Transverse colon (tissue), 4 donors: Measurements from ENCODE around the gene TMBIM6. TPM values are rescaled to one million over a fixed set of nuclear protein-coding genes. Genes with fewer than 3 reads are reported as not detected.
A peak's percentile ranks its signal among the peaks of the same experiment; 100 is the strongest.
"Not testable (repeated sequence)": the region's sequence is repeated elsewhere in the genome, so short reads cannot be mapped to it uniquely, and the experiment has no call there.

ENCODE experiments used
- DNase-seq: peaks from one replicate; pipeline ENCODE4 v3.0.0-alpha.2; 2019
- H3K27ac ChIP-seq, 4 donors: fragments of 200-600 bp; sonication (generic); 2 replicates each; pipeline ENCODE4 v1.5.1; 2016 to 2018; ENCODE audit warnings: inconsistent platforms in 4 of 4
- H3K27me3 ChIP-seq: fragments of 200-600 bp; sonication (generic); 2 replicates; pipeline ENCODE4 v1.5.1; 2017; ENCODE audit warnings: inconsistent platforms
- H3K36me3 ChIP-seq, 4 donors: fragments of 200-600 bp; sonication (generic); 2 replicates each; pipeline ENCODE4 v1.5.1; 2017 to 2019; ENCODE audit warnings: inconsistent platforms in 4 of 4
- H3K4me1 ChIP-seq, 4 donors: fragments of 200-600 bp; sonication (generic); 2 replicates each; pipeline ENCODE4 v1.5.1; 2017 to 2020; ENCODE audit warnings: inconsistent platforms in 4 of 4
- H3K4me3 ChIP-seq, 4 donors: fragments of 200-600 bp; sonication (generic); 1 replicate in 1 of 4; 2 replicates in 3 of 4; pipeline versions ENCODE4 v1.5.1 to v1.6.1; 2017 to 2019; ENCODE audit warnings: inconsistent platforms in 4 of 4
- H3K9me3 ChIP-seq, 2 donors: fragments of 200-600 bp; sonication (generic); 2 replicates each; pipeline ENCODE4 v1.5.1; 2017 to 2019; ENCODE audit warnings: inconsistent platforms in 2 of 2
- EP300 ChIP-seq: sonication (generic); formaldehyde crosslinking; IDR thresholded peaks from one replicate; pipeline ENCODE4 v1.6.1; 2017; ENCODE audit warnings: antibody characterized with exemption, low read depth
- POLR2A ChIP-seq: fragments of 450-650 bp; IDR thresholded peaks from one replicate; pipeline ENCODE4 v1.6.1; 2016; ENCODE audit warnings: antibody characterized with exemption, mild to moderate bottlenecking, moderate library complexity
- POLR2AphosphoS5 ChIP-seq, 3 donors: sonication (generic); formaldehyde crosslinking; IDR thresholded peaks; one replicate each; pipeline ENCODE4 v1.6.1; 2016; ENCODE audit warnings: antibody characterized with exemption in 3 of 3
- WGBS, 2 donors: methylation state at CpG; one replicate each; pipeline ENCODE4 v1.1.5; 2018; ENCODE audit warnings: low coverage in 1 of 2; 5-methylcytosine and 5-hydroxymethylcytosine counted together
- in situ Hi-C, 4 donors: fragments of 200-750 bp; cut with MboI; loops; one replicate each; pipeline versions ENCODE4 v1.15.0 to v1.15.1; 2017; ENCODE audit warnings: low sequenced_read_pairs in 3 of 4, low pct_ligation_motif_present in 1 of 4, low pct_unique_long_range_greater_than_20kb in 1 of 4
- intact Hi-C: fragments of 100-400 bp; cut with DNase I; formaldehyde crosslinking; loops from one replicate; pipeline ENCODE4 v1.15.1; 2023; ENCODE audit warnings: low total_unique reads
- total RNA-seq, 4 donors: library from RNA; depleted of rRNA; stranded (reverse); fragments of >200 nt; gene quantifications; one replicate each; pipeline ENCODE4 v1.1.0, GENCODE V29; 2016
- TF ChIP-seq, protein P1 (sequence below), 5 experiments: fragments of 200-600 bp in 3 of 5; fragments of 450-650 bp in 2 of 5; sonication (generic) in 3 of 5; IDR thresholded peaks; 1 replicate in 2 of 5; 2 replicates in 3 of 5; pipeline ENCODE4 v1.5.1; 2016 to 2017; ENCODE audit warnings: antibody characterized with exemption in 5 of 5, inconsistent platforms in 3 of 5, mild to moderate bottlenecking in 2 of 5, moderate library complexity in 1 of 5

The TMBIM6 gene
- total RNA-seq, 4 donors from 2014 or later = 234 to 709 (median 558) TPM

DNA sequence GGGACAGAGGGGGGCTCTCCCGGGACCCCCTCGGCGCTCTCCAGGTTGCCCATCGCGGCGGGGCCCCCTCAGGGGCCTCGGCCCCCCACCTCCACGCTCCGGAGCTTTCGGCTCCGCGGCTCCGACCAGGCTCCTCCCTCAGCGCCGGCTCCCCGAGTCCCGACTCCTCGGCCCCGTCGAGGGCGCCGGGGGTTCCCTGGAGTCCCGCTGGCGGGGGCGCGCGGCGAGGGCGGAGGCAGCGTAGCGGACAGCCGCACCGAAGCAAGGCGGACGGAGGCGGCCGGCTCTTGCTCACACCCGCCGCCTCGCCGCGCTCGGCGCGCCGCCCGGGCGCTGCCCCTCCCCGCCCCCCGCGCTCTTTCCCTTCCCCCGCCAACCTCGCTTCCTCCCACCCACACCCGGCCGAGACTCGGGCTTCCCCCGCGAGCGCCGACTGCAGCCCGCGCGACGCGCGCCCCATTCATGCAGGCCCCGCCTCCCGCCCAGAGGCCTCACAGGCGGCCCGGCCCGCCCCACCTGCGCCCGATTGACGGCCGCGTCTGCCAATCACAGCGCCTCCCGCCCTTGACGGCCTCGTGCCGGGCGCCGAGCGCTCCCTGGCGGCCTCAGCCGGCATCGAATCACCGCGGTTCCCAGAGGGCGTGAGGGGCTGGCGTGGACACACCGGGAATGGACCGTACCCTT, 34.1 kb upstream of the TMBIM6 start, which contains the start of gene FMNL3:
Gene FMNL3 (minus strand): TSS at position 278 of the 684 bp plus-strand sequence. CDS start 225 bp downstream, at position 53.
- peaks cover 0 to 40% (median 15%) of the 10 kb centered on the region in 4 donors for H3K4me1 ChIP-seq
- no peaks in the 10 kb centered on the region for H3K36me3 ChIP-seq
- DNase-seq = peak; percentile 98
- intact Hi-C loops (loop anchor here (2.0 kb wide), 2 partner anchors 34 to 62 kb away; no protein-coding TSS in a partner anchor), in situ Hi-C loops (loop anchor here (5.0 kb wide), 2 partner anchors 55 to 65 kb away; no protein-coding TSS in a partner anchor)
- peak within 1 kb of the TSS; percentile 78 to 83 (median 79) for H3K4me3 ChIP-seq
- H3K27me3 ChIP-seq = peaks cover 35% of the 10 kb centered on the region
- 1% methylated on average over 37 of the region's 93 CpGs; no CpG with 5 or more reads in 1 of the 2 donors for WGBS, 2 donors
- TF ChIP-seq POLR2AphosphoS5 (IDR thresholded peaks at IDR 0.05) (peak in 2 of 3 donors; percentile 22 to 57), EP300 (no peak)
- TF ChIP-seq, protein P1, sequence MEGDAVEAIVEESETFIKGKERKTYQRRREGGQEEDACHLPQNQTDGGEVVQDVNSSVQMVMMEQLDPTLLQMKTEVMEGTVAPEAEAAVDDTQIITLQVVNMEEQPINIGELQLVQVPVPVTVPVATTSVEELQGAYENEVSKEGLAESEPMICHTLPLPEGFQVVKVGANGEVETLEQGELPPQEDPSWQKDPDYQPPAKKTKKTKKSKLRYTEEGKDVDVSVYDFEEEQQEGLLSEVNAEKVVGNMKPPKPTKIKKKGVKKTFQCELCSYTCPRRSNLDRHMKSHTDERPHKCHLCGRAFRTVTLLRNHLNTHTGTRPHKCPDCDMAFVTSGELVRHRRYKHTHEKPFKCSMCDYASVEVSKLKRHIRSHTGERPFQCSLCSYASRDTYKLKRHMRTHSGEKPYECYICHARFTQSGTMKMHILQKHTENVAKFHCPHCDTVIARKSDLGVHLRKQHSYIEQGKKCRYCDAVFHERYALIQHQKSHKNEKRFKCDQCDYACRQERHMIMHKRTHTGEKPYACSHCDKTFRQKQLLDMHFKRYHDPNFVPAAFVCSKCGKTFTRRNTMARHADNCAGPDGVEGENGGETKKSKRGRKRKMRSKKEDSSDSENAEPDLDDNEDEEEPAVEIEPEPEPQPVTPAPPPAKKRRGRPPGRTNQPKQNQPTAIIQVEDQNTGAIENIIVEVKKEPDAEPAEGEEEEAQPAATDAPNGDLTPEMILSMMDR (IDR thresholded peaks at IDR 0.05) = peak; percentile 87 to 99 (median 95)
- H3K9me3 ChIP-seq = no peaks in the 10 kb centered on the region
- peak within 1 kb of the TSS; percentile 86 to 94 (median 92) for H3K27ac ChIP-seq

DNA sequence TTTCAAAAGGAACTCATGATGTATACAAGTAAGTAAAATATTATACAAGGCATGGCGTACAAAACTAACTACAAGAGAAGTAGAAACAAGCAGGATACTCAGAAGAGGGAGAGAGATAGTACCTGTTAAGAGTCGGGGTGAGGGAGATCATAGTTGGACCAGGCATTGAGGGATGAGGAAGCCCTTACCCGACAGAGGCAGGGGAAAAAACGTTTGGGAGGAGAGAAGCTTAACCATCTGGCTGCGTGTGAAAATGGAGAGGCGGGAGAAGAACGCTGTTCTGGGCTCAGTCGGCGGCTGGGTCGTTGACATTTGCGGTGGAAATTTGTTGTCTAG, 33.6 kb upstream of the TMBIM6 start:
- no peaks in the 10 kb centered on the region for H3K9me3 ChIP-seq
- intact Hi-C loops (loop anchor here (2.0 kb wide), 2 partner anchors 35 to 63 kb away; no protein-coding TSS in a partner anchor), in situ Hi-C loops (loop anchor here (5.0 kb wide), 2 partner anchors 55 to 65 kb away; no protein-coding TSS in a partner anchor)
- WGBS, 2 donors = 47 to 50% methylated on average over 6 to 11 of the region's 11 CpGs
- TF ChIP-seq POLR2AphosphoS5 (IDR thresholded peaks at IDR 0.05) = no peak
- TF ChIP-seq EP300 = no peak
- TF ChIP-seq, protein P1 (IDR thresholded peaks at IDR 0.05) = peak in 1 of 5 experiments; percentile 25
- TF ChIP-seq POLR2A = no peak
- peaks cover 0 to 38% (median 15%) of the 10 kb centered on the region in 4 donors for H3K4me1 ChIP-seq
- no peak overlapping the region for H3K27ac ChIP-seq
- H3K4me3 ChIP-seq = peak overlapping the region in 1 of 4 donors; percentile 80
- DNase-seq = no peak
- H3K27me3 ChIP-seq = peaks cover 35% of the 10 kb centered on the region
- no peaks in the 10 kb centered on the region for H3K36me3 ChIP-seq

DNA sequence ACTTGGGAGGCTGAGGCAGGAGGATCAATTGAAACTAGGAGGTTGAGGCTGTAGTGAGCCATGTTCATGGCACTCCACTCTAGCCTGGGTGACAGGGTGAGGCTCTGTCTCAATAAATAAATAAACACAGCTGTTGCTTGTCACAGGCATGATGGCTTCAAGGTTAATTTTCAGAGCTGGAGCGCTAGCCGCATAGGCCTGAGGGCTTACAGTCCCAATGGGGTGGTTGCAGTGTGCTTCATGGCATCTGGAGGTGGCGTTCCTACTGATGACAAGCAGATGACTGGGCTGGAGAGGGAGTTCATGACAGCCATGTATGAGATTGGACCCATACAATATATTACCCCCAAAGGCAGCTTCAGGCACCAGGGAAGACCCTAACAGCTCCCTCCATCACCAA, 32.5 kb upstream of the TMBIM6 start:
- Histone ChIP-seq H3K27me3 (peaks cover 38% of the 10 kb centered on the region), H3K27ac (no peak overlapping the region), H3K4me3 (no peak overlapping the region), H3K4me1 (peaks cover 0 to 27% (median 15%) of the 10 kb centered on the region in 4 donors), H3K36me3 (no peaks in the 10 kb centered on the region), H3K9me3 (no peaks in the 10 kb centered on the region)
- no peak for DNase-seq
- in situ Hi-C loops = loop anchor here (5.0 kb wide), 2 partner anchors 57 to 67 kb away; no protein-coding TSS in a partner anchor
- 94% methylated on average over 3 of the region's 3 CpGs; no CpG with 5 or more reads in 1 of the 2 donors for WGBS, 2 donors
- intact Hi-C loops = no loop called here
- no peak for TF ChIP-seq POLR2AphosphoS5 (IDR thresholded peaks at IDR 0.05)
- no peak for TF ChIP-seq POLR2A
- TF ChIP-seq EP300 = no peak
- TF ChIP-seq, protein P1 (IDR thresholded peaks at IDR 0.05) = no peak

DNA sequence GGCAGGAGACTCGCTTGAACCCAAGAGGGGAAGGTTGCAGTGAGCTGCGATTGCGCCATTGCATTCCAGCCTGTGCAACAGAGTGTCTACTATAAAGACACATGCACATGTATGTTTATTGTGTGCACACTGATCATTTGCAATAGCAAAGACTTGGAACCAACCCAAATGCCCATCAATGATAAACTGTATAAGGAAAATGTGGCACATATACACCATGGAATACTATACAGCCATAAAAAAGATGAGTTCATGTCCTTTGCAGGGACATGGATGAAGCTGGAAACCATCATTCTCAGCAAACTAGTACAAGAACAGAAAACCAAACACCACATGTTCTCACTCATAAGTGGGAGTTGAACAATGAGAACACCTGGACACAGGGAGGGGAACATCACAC, 27.4 kb upstream of the TMBIM6 start:
- H3K9me3 ChIP-seq, intact Hi-C loops, H3K36me3 ChIP-seq, DNase-seq, H3K4me3 ChIP-seq, H3K27ac ChIP-seq, H3K4me1 ChIP-seq, in situ Hi-C loops: not testable (repeated sequence)
- WGBS, 2 donors = 97 to 100% methylated on average over 3 of the region's 3 CpGs
- peaks cover 66% of the 10 kb centered on the region for H3K27me3 ChIP-seq
